A673 (cell line): ENCODE measurements around the gene SDF2L1. TPM values are rescaled to one million over a fixed set of nuclear protein-coding genes. Genes with fewer than 3 reads are reported as not detected.
A peak's percentile ranks its signal among the peaks of the same experiment; 100 is the strongest.

ENCODE experiments used
- Bru-seq: library from RNA; stranded (reverse); fragments of 400-500 nt; gene quantifications from one replicate; lab custom pipeline; 2021; lab: Mats Ljungman, UMichigan
- BruChase-seq, 2 experiments: library from RNA; stranded (reverse); fragments of 400-500 nt; gene quantifications; one replicate each; lab custom pipeline; 2021; lab: Mats Ljungman, UMichigan
- BruUV-seq: library from RNA; stranded (reverse); fragments of 400-500 nt; replicated peaks from 2 replicates; lab custom pipeline; 2021; lab: Mats Ljungman, UMichigan
- CTCF ChIA-PET: fragments of 300-600 bp; sonication (Branson Sonifier 250); formaldehyde crosslinking; loops from one replicate; lab custom pipeline; 2022; ENCODE audit warnings: antibody characterized with exemption; lab: Charles Lee
- POLR2A ChIA-PET: fragments of 300-600 bp; sonication (Branson Sonifier 250); formaldehyde crosslinking; loops from one replicate; lab custom pipeline; 2022; ENCODE audit warnings: antibody characterized with exemption; ENCODE audit not compliant: low non-redundant PET; lab: Charles Lee
- DNase-seq: peaks from one replicate; pipeline ENCODE4 v3.0.0-alpha.2; 2015; ENCODE audit warnings: low spot score
- H3K27ac ChIP-seq: fragments of 200-600 bp; sonication (generic); 2 replicates; pipeline ENCODE4 v1.5.1; 2016; ENCODE audit warnings: mixed run types, low read depth, mild to moderate bottlenecking, mixed read lengths, antibody characterized with exemption, low read length; ENCODE audit not compliant: poor library complexity, severe bottlenecking
- H3K27me3 ChIP-seq: fragments of 200-600 bp; sonication (generic); replicated peaks from 2 replicates; pipeline ENCODE4 v1.6.1; 2017; ENCODE audit warnings: mixed run types, low read depth, mild to moderate bottlenecking, mixed read lengths, antibody characterized with exemption, low read length; ENCODE audit not compliant: insufficient read depth, poor library complexity
- H3K36me3 ChIP-seq: fragments of 200-600 bp; sonication (generic); 2 replicates; pipeline ENCODE4 v1.6.1; 2016; ENCODE audit warnings: mixed run types, mild to moderate bottlenecking, mixed read lengths, antibody characterized with exemption, low read length; ENCODE audit not compliant: insufficient read depth, poor library complexity, severe bottlenecking
- H3K4me1 ChIP-seq: fragments of 200-600 bp; sonication (generic); 2 replicates; pipeline ENCODE4 v1.6.1; 2017; ENCODE audit warnings: mixed run types, mild to moderate bottlenecking, mixed read lengths, antibody characterized with exemption, low read length; ENCODE audit not compliant: insufficient read depth, poor library complexity, severe bottlenecking
- H3K4me3 ChIP-seq: fragments of 200-600 bp; sonication (generic); 2 replicates; pipeline ENCODE4 v1.5.1; 2016; ENCODE audit warnings: low read depth, mixed run types, mild to moderate bottlenecking, mixed read lengths, low read length; ENCODE audit not compliant: poor library complexity, severe bottlenecking
- H3K9me3 ChIP-seq: fragments of 200-600 bp; sonication (generic); 2 replicates; pipeline ENCODE4 v1.6.1; 2016; ENCODE audit warnings: mixed run types, low read depth, mild to moderate bottlenecking, mixed read lengths, antibody characterized with exemption, low read length; ENCODE audit not compliant: poor library complexity, severe bottlenecking
- CTCF ChIP-seq: fragments of 300-800, 200-600 bp; sonication (generic); conservative IDR thresholded peaks from 2 replicates; pipeline ENCODE4 v1.5.1; 2017; ENCODE audit warnings: low read depth, mild to moderate bottlenecking, antibody characterized with exemption, low read length, moderate library complexity, mixed read lengths
- EZH2 ChIP-seq: fragments of 200-600 bp; sonication (generic); IDR thresholded peaks from 2 replicates; pipeline ENCODE4 v1.6.1; 2017; ENCODE audit warnings: borderline replicate concordance, low read depth, mild to moderate bottlenecking, mixed read lengths, antibody characterized with exemption, low read length; ENCODE audit not compliant: poor library complexity, severe bottlenecking
- intact Hi-C: fragments of 100-400 bp; cut with micrococcal nuclease; formaldehyde crosslinking; loops from one replicate; pipeline ENCODE4 v1.10.0; 2022; ENCODE audit not compliant: unreplicated experiment
- long read RNA-seq: library from polyadenylated mRNA; stranded (forward); transcript quantifications from one replicate; pipeline ENCODE4 v2.0.0, GENCODE V29; 2022
- total RNA-seq: library from RNA; stranded (reverse); gene quantifications from 2 replicates; pipeline ENCODE4 v1.2.3, GENCODE V29; 2021

SDF2L1 gene
- total RNA-seq (50.1 and 55.3 TPM in 2 replicates), Bru-seq, nascent RNA (percentile 71 among the genes with signal in this experiment), BruChase-seq, experiment 1, labeled RNA remaining after a 2-hour chase (percentile 74 among the genes with signal in this experiment), BruChase-seq, experiment 2, labeled RNA remaining after a 6-hour chase (percentile 84 among the genes with signal in this experiment)
- long read RNA-seq, transcript SDF2L1-201 (3 exons, 865 nt): major isoform, 64 of 69 reads
- long read RNA-seq, partial matches to known transcripts: 0 of 69 reads
- long read RNA-seq, other reads (novel, unspliced or antisense): 4 of 69 reads

GRCh38 chr22:21641789-21642583 lies at the start of gene SDF2L1:
TSS of gene SDF2L1 (plus strand) at chr22:21642302. CDS start at chr22:21642337, 35 bp downstream.
- BruUV-seq: no TSS peak
- DNase-seq: peak; percentile 99
- no peaks in the 10 kb centered on the region for H3K27me3 ChIP-seq
- TF ChIP-seq EZH2 (no peak), CTCF (no peak)
- H3K27ac ChIP-seq: peak within 1 kb of the TSS; percentile 62
- intact Hi-C loops: no loop called here
- peak within 1 kb of the TSS; percentile 73 for H3K4me3 ChIP-seq
- peaks cover 13% of the 10 kb centered on the region for H3K4me1 ChIP-seq
- H3K9me3 ChIP-seq: no peaks in the 10 kb centered on the region
- H3K36me3 ChIP-seq: no peaks in the 10 kb centered on the region
- ChIA-PET POLR2A (no interaction called here), CTCF (interaction anchor here (1.0 to 2.7 kb wide), 4 partner anchors 9 to 539 kb away, joined by 4 to 9 read pairs (median 6); partner anchors contain the start of gene CCDC116)

GRCh38 chr22:21592422-21592821 lies 49.7 kb upstream of the SDF2L1 start:
- intact Hi-C loops: no loop called here
- H3K4me3 ChIP-seq: no peak overlapping the region
- no peak overlapping the region for H3K27ac ChIP-seq
- TF ChIP-seq CTCF (no peak), EZH2 (no peak)
- DNase-seq: no peak
- H3K36me3 ChIP-seq: peaks cover 54% of the 10 kb centered on the region
- H3K4me1 ChIP-seq: no peaks in the 10 kb centered on the region
- CTCF ChIA-PET: no interaction called here
- H3K9me3 ChIP-seq: no peaks in the 10 kb centered on the region
- POLR2A ChIA-PET: no interaction called here
- no peaks in the 10 kb centered on the region for H3K27me3 ChIP-seq
- BruUV-seq: no TSS peak

DNA sequence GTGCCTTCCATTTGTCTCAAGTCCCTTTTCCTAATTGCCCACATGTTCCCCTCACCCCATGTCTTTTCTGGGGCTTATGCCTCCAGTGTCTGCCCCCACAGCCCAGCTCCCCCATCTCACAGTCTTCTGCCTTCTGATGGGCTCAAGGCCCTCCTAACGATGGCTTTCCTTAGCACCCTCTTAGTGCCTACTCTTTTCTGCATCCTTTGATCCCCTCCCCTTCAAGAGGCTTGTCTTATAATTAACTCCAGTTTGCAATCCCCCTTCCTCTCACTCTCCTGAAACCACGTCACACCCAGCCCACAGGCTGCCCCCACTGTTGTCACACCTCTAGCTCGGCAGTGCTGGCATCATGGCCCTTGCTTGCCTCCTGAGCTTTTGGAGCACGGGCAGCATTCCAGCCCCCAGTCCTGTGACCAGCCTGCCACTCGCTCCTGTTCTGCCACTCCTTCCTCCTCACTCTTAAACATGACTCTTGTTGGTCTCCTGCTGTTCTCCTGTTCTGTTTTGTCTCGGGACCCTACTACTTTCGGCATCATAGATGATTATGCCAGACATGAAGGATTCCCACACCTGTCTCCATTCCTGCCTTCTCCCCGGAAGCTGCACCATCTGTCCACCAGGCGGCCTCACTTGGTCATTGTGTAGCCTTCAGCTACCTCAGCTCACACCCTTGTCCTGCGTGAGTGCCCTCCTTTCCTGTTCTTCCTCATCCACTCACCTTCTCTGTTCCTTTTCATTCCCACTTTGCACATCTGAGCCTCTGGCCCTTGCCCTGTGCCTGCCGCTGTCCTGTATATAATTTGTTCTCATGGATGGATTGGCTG lies 48.5 kb upstream of the SDF2L1 start:
- no TSS peak for BruUV-seq
- ChIA-PET CTCF (no interaction called here), POLR2A (no interaction called here)
- Histone ChIP-seq H3K4me3 (no peak overlapping the region), H3K4me1 (no peaks in the 10 kb centered on the region), H3K9me3 (no peaks in the 10 kb centered on the region), H3K27ac (no peak overlapping the region), H3K27me3 (no peaks in the 10 kb centered on the region), H3K36me3 (peaks cover 56% of the 10 kb centered on the region)
- intact Hi-C loops: no loop called here
- no peak for DNase-seq
- peak; percentile 35 for TF ChIP-seq CTCF
- no peak for TF ChIP-seq EZH2
